AG09309 (cell line): ENCODE results near the gene FAM174B.

Experiments used
- DNase-seq: peaks from one replicate; pipeline ENCODE4 v3.0.0-alpha.2; 2010; ENCODE audit warnings: low read depth
- H3K4me3 ChIP-seq: 2 replicates; pipeline ENCODE4 v1.5.1; 2011; ENCODE audit warnings: mild to moderate bottlenecking, low read depth, low read length, moderate library complexity; ENCODE audit not compliant: control insufficient read depth
- TF ChIP-seq, protein P1 (sequence below): IDR thresholded peaks from 2 replicates; pipeline ENCODE4 v1.5.1; 2011; ENCODE audit warnings: mild to moderate bottlenecking, low read depth, low read length, inconsistent platforms; ENCODE audit not compliant: insufficient read depth, control insufficient read depth; ENCODE audit errors: missing control alignments

The FAM174B gene

DNA sequence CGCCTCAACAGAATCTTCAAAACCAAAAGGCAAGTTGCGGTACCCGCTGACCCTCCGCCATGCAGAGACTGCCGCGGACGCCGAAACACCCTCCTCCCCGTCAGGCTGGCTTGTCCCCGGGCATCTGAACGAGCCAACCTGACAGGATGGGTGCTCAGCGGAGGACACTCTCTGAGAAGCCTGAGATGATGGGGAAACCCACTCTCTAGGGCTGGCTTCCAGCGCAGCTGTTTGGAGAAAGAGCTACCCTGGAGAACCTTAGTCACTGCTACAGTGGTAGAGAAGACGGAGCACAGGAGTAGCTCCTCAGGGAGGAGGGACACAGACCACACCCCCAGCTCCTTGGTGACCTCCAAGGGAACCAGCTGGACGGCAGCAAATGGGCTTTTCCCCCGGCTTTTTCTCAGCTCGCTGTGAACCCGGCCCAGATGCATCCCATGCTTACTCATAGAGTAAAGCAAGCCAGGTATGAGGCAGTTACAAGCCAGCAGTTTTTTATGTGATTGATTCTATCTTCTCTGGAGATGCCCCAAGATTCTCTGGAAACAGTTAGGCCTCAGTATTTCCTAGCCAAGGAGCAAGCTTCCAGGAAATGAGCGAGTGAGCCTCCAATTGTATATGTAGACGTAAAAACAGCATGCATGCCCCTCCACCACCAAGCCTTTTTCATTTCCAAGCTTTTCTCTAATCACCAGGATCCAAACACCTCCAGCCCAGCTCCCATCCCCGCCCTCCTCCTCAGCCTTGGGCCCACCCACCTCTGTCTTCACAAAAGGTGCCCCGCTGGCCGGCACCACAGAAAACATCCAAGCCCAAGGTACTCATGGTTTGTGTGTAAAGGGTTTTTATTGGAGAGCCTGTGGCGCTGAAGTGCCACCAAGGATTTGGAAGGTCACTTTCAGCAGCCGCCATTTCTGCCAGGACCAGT lies 38.7 kb downstream of the FAM174B start:
- TF ChIP-seq, protein P1, sequence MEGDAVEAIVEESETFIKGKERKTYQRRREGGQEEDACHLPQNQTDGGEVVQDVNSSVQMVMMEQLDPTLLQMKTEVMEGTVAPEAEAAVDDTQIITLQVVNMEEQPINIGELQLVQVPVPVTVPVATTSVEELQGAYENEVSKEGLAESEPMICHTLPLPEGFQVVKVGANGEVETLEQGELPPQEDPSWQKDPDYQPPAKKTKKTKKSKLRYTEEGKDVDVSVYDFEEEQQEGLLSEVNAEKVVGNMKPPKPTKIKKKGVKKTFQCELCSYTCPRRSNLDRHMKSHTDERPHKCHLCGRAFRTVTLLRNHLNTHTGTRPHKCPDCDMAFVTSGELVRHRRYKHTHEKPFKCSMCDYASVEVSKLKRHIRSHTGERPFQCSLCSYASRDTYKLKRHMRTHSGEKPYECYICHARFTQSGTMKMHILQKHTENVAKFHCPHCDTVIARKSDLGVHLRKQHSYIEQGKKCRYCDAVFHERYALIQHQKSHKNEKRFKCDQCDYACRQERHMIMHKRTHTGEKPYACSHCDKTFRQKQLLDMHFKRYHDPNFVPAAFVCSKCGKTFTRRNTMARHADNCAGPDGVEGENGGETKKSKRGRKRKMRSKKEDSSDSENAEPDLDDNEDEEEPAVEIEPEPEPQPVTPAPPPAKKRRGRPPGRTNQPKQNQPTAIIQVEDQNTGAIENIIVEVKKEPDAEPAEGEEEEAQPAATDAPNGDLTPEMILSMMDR: no peak
- no peak for DNase-seq
- no peak overlapping the region for H3K4me3 ChIP-seq

DNA sequence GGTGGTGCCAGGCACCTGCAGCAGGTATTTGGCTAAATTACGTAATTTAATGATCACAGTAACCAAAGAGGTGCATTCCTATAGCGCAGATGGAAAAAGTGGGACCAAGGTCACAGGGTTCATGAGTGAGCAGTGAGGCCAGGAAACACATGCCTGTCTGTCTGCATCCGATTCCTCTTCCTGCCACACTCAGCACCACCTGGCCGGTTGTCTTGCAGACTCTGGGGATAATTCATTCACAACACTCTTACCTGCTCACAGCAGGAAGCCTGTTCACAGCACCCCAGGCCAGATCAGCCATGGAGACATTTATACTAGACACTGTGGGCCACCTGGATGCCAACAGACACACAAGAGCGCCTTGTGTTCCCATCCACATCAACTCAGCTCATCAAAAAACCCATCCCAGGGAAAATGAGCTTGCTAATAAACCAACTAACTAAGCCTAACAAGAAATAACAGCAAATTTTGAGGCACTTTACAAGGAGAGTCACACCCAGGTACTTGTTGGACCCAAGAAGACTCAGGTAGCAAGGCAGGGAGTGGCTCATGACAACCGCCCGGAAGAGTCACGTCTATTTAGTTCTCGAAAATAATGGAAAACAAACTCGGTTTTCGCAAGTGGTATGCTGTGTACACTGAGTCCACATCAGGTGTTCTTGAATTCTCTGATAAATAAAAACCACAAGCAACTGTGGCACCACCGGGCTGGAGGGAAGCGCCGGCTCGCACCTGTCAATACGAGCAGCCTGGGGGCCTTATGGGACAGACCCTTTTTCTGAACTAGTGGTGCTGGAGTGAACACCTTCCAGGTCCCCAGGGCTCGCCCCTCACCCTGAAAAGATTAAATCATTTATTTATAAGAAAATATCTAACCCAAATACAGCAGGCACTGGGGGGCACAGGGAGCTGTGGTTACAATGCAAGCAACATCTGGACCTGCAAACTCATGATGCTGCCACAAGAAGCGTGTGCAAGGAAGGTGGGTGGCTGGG lies 40.5 kb downstream of the FAM174B start:
- H3K4me3 ChIP-seq: no peak overlapping the region
- DNase-seq: no peak
- TF ChIP-seq, protein P1: no peak

DNA sequence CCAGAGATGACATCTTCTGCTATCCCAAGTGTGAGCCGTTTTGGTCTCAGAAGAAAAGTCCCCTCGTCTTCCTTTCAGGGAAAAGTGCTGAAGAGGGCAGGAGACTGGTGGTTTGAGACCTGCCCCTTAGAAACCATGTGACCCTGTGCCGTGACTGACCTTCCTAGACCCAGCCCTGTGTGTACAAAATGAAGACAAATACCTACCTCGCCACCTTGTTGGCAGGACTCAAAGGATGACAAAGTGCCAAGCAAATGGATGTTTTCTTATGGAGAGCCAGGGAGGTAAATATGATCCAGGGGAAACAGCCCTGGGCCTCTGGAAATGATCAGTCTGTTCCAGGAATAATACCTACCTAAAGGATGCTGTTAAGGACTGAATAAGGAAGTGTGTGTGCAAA lies 41.3 kb downstream of the FAM174B start:
- no peak overlapping the region for H3K4me3 ChIP-seq
- DNase-seq: no peak
- TF ChIP-seq, protein P1: no peak

DNA sequence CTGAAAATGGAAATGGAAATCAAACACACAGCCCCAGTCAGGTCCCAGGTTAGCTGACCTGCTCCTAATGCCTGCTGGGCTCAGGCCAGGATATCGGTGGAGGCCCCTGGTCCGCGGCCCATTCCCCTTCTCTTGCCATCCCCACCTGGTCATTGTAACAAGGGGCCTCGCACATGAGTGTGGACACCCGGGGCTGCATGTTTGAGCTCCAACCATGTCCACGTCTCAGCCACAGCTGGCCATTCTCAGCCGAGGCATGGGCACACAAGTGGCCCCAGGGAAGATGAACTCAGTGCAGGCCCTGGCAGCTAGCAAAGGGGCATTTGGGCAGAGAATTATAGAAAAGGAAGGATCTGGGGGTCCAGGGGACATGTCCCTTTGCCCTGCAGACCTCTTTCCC lies 41.7 kb downstream of the FAM174B start:
- H3K4me3 ChIP-seq: no peak overlapping the region
- DNase-seq: no peak
- TF ChIP-seq, protein P1: no peak

DNA sequence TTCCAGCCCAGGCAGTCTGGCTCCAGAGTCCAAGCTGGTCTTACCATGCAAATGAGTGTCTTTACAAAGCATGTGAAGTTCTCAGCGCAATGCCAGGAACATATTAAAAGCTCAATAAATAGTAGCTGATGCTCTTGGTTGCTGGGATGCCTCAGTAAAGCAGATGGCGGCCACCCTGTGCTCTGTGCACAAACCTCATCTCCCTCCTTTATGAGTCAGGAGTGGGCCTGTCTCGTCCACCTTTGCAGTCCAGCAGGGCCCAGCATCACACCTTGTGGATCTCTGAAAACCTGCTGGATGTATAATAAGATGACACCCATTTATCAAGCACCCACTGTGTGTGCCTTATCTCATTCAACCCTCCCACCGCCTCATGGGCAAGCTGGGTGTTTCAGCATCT lies 42.7 kb downstream of the FAM174B start:
- H3K4me3 ChIP-seq: no peak overlapping the region
- DNase-seq: no peak
- TF ChIP-seq, protein P1: no peak

DNA sequence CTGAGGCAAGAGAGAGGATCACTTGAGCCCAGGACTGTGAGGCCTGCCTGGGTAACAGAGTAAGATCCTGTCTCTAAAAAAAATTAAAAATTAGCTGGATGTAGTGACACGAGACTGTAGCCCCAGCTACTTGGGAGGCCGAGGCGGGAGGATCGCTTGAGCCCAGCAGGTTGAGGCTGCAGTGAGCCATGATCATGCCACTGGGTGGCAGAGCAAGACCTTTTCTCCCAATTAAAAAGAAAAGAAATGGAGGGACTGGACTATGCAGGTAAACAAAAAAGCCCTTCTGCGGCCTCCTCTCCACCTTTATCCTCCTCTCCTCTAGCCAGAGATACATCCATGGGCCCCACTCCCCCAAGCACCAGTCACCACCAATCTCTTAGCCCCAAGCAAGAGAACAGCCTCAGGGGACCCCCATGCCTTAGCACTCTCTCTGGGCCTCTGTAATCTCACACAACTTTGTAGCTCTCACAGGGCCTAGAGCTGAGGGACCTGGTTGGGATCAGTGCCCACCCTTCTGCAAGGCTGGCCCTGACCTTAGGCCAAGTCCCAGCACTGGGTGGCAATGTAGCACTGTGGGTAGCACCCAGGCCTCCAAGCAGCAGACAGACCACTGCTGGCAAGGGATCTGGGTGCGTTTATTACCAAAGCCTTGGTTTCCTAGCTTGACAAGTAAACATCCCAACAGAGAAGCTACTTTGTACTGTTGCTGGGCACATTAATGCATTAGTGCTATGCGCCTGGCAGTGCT lies 43.4 kb downstream of the FAM174B start:
- DNase-seq: no peak
- no peak overlapping the region for H3K4me3 ChIP-seq
- TF ChIP-seq, protein P1: no peak
